Measurements from ENCODE around the gene AP3S2.

AP3S2 gene

DNA sequence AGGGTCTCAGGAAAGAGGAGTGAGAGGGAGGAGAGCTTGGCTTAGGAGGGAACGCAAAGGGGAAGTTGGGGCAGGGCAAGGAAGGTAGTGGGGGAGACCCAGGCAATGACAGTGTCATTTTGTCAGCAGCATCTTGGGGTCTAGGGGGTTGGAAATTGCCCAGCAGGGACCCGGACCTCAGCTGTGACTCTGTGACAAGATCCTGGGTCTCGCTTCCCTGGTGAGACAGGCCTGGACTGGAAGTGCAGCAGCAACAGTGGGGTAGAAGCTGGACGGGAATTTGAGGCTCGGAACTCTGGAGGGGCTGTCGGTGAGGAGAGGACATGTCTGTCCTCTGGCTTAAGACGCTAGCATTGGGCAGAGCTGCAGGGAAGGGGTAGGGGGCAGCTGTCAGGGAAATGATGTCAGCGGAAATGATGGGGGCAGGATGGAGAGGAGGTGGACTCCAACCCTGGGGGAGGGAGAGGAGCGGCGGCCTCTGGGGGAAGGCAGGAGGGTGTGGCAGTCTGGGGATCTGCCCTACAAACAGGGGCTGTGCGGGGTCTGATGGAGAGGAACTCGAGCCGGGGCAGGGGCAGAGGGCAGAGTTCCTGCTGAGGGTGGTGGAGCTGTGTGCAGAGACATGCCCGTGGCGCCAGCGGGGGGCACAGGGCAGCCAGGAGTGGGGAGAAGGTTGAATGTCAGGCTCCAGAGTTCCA, 91.4 kb downstream of the AP3S2 start:
- Histone ChIP-seq H3K4me1 (ENCODE audit: control insufficient read depth in 1 of 2, insufficient read depth in 2 of 2, low read length in 2 of 2) (no peaks in the 10 kb centered on the region), H3K79me2 (ENCODE audit: control insufficient read depth, insufficient read depth, low read length, poor library complexity) (no peaks in the 10 kb centered on the region), H3K14ac (ENCODE audit: low read length) (no peak overlapping the region), H2AK5ac (ENCODE audit: low read length) (no peak overlapping the region), H4K91ac (ENCODE audit: low read depth, low read length) (no peak overlapping the region), H3K4me3 (ENCODE audit: low read depth, low read length) (no peak overlapping the region), H2BK120ac (ENCODE audit: insufficient read depth, low read length, poor library complexity) (no peak overlapping the region), H2BK5ac (ENCODE audit: low read depth, low read length, poor library complexity) (no peak overlapping the region), H3K27me3 (ENCODE audit: insufficient read depth, low read length) (no peaks in the 10 kb centered on the region), H4K12ac (ENCODE audit: low read depth, low read length) (no peak overlapping the region), H3K79me1 (ENCODE audit: low read length) (no peaks in the 10 kb centered on the region), H3K18ac (ENCODE audit: low read length) (no peak overlapping the region), H3K36me3 (ENCODE audit: control insufficient read depth in 1 of 2, insufficient read depth in 2 of 2, low read length in 2 of 2) (no peaks in the 10 kb centered on the region), H3K27ac (ENCODE audit: low read depth, low read length) (no peak overlapping the region), H3K4ac (ENCODE audit: low read depth, low read length) (no peak overlapping the region), H3K4me2 (ENCODE audit: low read length) (no peak overlapping the region), H2BK12ac (ENCODE audit: low read length) (no peak overlapping the region), H3K23ac (ENCODE audit: low read length) (no peak overlapping the region), H4K8ac (ENCODE audit: low read depth, low read length) (no peak overlapping the region), H3K9ac (ENCODE audit: low read length) (no peak overlapping the region), H2AFZ (ENCODE audit: insufficient read depth, low read length, poor library complexity) (no peak overlapping the region), H3K9me3 (ENCODE audit: insufficient read depth, low read depth, low read length) (peaks cover 2% of the 10 kb centered on the region)
- DNase-seq: no peak
- WGBS (ENCODE audit: extremely low coverage, insufficient coverage, insufficient read length): no CpG with 5 or more reads among the region's 16 CpGs

DNA sequence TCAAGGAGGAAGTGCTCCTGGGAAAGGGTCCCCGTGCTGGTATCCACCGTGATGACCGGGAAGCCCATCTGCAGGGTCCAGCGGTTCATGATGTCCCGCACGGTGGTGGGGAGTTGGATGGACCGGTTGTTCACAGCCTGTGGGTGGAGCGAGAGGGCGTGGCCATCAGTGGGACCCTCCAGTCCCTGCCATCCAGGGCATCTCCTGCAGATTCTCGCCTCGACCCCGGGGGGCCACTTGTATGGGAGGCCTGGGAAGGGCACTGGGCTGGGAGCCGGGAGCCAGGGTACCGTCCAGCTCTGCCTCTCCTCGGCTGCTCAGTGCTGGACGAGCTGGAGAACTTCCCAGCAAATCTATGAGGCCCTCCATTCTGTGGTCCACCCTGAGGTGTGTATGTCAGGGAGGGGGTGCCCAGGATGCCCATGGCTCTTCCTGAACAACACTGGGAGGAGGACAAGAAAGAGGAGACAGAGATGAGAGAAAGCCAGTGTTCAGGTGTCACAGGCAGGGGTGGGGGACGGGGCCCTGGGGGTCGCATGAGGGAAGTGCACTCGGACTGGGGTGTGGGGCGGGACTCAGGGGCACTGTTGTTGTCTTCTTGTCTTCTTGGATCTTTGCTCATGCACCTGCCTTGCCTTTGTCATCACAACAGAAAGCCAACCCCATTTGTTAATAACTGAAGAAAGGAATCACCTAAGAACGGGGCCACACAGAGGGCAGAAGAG, 92.2 kb downstream of the AP3S2 start:
- Histone ChIP-seq H3K27ac (ENCODE audit: low read depth, low read length) (no peak overlapping the region), H3K79me1 (ENCODE audit: low read length) (no peaks in the 10 kb centered on the region), H2AFZ (ENCODE audit: insufficient read depth, low read length, poor library complexity) (no peak overlapping the region), H3K4ac (ENCODE audit: low read depth, low read length) (no peak overlapping the region), H3K27me3 (ENCODE audit: insufficient read depth, low read length) (no peaks in the 10 kb centered on the region), H4K8ac (ENCODE audit: low read depth, low read length) (no peak overlapping the region), H3K79me2 (ENCODE audit: control insufficient read depth, insufficient read depth, low read length, poor library complexity) (no peaks in the 10 kb centered on the region), H2BK120ac (ENCODE audit: insufficient read depth, low read length, poor library complexity) (no peak overlapping the region), H3K14ac (ENCODE audit: low read length) (no peak overlapping the region), H3K9me3 (ENCODE audit: insufficient read depth, low read depth, low read length) (peaks cover 2% of the 10 kb centered on the region), H2BK5ac (ENCODE audit: low read depth, low read length, poor library complexity) (no peak overlapping the region), H3K9ac (ENCODE audit: low read length) (no peak overlapping the region), H3K4me3 (ENCODE audit: low read depth, low read length) (no peak overlapping the region), H4K12ac (ENCODE audit: low read depth, low read length) (no peak overlapping the region), H2AK5ac (ENCODE audit: low read length) (no peak overlapping the region), H3K4me2 (ENCODE audit: low read length) (no peak overlapping the region), H3K18ac (ENCODE audit: low read length) (no peak overlapping the region), H3K4me1 (ENCODE audit: control insufficient read depth in 1 of 2, insufficient read depth in 2 of 2, low read length in 2 of 2) (no peaks in the 10 kb centered on the region), H3K23ac (ENCODE audit: low read length) (no peak overlapping the region), H2BK12ac (ENCODE audit: low read length) (no peak overlapping the region), H3K36me3 (ENCODE audit: control insufficient read depth in 1 of 2, insufficient read depth in 2 of 2, low read length in 2 of 2) (no peaks in the 10 kb centered on the region), H4K91ac (ENCODE audit: low read depth, low read length) (no peak overlapping the region)
- no CpG with 5 or more reads among the region's 21 CpGs for WGBS (ENCODE audit: extremely low coverage, insufficient coverage, insufficient read length)
- no peak for DNase-seq

DNA sequence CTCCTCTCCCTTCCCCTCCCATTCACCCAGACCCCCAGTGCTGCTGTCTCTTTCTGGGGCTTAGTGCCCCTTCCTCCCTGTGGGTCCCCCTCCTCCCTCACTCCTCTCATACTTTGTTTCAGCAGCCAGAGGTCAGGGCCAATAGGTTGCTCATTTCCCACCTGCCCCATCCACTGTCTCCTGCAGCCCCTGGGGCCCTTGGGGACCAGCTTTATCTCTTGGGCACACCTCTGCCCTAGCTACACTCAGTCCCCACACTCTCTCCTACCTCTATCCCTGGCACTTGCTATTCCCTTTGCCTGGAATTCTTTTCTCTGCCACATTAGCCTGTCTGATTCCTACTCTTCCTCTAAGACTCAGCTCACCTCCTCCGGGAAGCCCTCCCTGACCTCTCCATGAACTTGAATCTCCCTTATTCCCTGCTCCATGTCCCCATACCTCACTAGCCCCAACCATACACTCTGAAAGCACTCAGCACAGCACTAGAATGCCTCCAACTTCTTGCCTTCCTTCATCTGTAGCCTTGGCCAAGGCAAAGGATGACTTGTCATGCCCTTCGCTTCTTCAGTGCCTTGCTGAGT, 93.8 kb downstream of the AP3S2 start:
- H3K4me3 ChIP-seq (ENCODE audit: low read depth, low read length): no peak overlapping the region
- WGBS (ENCODE audit: extremely low coverage, insufficient coverage, insufficient read length): no CpG with 5 or more reads among the region's 2 CpGs
- H2BK120ac ChIP-seq (ENCODE audit: insufficient read depth, low read length, poor library complexity): no peak overlapping the region
- H2BK12ac ChIP-seq (ENCODE audit: low read length): no peak overlapping the region
- no peak overlapping the region for H4K91ac ChIP-seq (ENCODE audit: low read depth, low read length)
- no peak overlapping the region for H3K14ac ChIP-seq (ENCODE audit: low read length)
- H3K9ac ChIP-seq (ENCODE audit: low read length): no peak overlapping the region
- H3K4ac ChIP-seq (ENCODE audit: low read depth, low read length): no peak overlapping the region
- DNase-seq: no peak
- peaks cover 2% of the 10 kb centered on the region for H3K9me3 ChIP-seq (ENCODE audit: insufficient read depth, low read depth, low read length)
- H2AK5ac ChIP-seq (ENCODE audit: low read length): no peak overlapping the region
- no peak overlapping the region for H3K27ac ChIP-seq (ENCODE audit: low read depth, low read length)
- H3K4me2 ChIP-seq (ENCODE audit: low read length): no peak overlapping the region
- no peak overlapping the region for H4K12ac ChIP-seq (ENCODE audit: low read depth, low read length)
- no peak overlapping the region for H4K8ac ChIP-seq (ENCODE audit: low read depth, low read length)
- H3K79me1 ChIP-seq (ENCODE audit: low read length): no peaks in the 10 kb centered on the region
- H3K27me3 ChIP-seq (ENCODE audit: insufficient read depth, low read length): no peaks in the 10 kb centered on the region
- no peaks in the 10 kb centered on the region for H3K36me3 ChIP-seq (ENCODE audit: control insufficient read depth in 1 of 2, insufficient read depth in 2 of 2, low read length in 2 of 2)
- H3K4me1 ChIP-seq (ENCODE audit: control insufficient read depth in 1 of 2, insufficient read depth in 2 of 2, low read length in 2 of 2): no peaks in the 10 kb centered on the region
- H3K79me2 ChIP-seq (ENCODE audit: control insufficient read depth, insufficient read depth, low read length, poor library complexity): no peaks in the 10 kb centered on the region
- no peak overlapping the region for H3K23ac ChIP-seq (ENCODE audit: low read length)
- no peak overlapping the region for H2AFZ ChIP-seq (ENCODE audit: insufficient read depth, low read length, poor library complexity)
- H2BK5ac ChIP-seq (ENCODE audit: low read depth, low read length, poor library complexity): no peak overlapping the region
- H3K18ac ChIP-seq (ENCODE audit: low read length): no peak overlapping the region

DNA sequence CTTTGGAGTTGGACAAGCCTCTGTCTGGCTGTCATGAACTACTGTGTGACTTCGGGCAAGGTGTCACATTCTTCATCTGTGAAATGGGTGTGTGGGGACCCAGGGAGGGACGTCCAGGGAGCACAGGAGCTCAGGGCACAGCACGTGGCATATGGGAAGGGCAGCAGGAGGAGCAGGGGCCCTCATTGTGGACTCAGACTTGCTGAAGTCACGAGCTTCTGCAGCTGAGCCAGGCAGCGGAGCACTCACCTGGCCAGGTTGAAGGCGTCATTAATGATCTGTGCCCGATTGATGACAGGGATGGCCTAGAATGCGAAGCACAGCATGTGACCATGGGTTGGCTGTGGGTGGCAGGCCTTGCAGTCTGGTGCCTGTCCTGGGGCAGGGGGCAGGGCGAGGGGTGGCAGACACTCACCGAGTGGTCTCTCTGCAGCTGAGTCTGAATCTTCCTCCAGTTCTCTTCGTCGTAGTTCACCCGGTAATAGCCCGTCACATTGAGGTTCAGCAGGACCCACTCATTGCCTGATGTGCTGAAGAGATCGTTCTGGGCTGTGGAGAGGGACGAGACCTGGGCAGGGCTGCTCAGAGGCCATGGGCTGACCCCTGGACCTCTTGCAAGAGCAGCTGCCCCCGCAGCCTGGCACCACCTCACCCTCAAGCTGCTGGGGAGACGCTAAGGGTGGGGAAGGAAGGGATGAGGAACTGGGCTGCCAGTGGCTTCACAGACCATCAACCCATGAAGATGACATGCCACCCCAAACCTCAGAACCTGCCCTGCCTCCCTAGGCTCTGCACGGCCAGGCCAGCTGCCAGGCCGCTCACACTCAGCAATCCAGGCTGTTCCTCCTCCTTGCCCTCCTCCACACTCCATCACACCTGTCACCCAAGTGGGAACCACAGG, 94.5 kb downstream of the AP3S2 start:
- no peak overlapping the region for H2AK5ac ChIP-seq (ENCODE audit: low read length)
- no peaks in the 10 kb centered on the region for H3K4me1 ChIP-seq (ENCODE audit: control insufficient read depth in 1 of 2, insufficient read depth in 2 of 2, low read length in 2 of 2)
- no peak overlapping the region for H3K4me2 ChIP-seq (ENCODE audit: low read length)
- H3K4me3 ChIP-seq (ENCODE audit: low read depth, low read length): no peak overlapping the region
- H3K14ac ChIP-seq (ENCODE audit: low read length): no peak overlapping the region
- H4K91ac ChIP-seq (ENCODE audit: low read depth, low read length): no peak overlapping the region
- no peak overlapping the region for H4K12ac ChIP-seq (ENCODE audit: low read depth, low read length)
- H3K79me2 ChIP-seq (ENCODE audit: control insufficient read depth, insufficient read depth, low read length, poor library complexity): no peaks in the 10 kb centered on the region
- H3K18ac ChIP-seq (ENCODE audit: low read length): no peak overlapping the region
- no peak overlapping the region for H2BK12ac ChIP-seq (ENCODE audit: low read length)
- no peak overlapping the region for H2BK120ac ChIP-seq (ENCODE audit: insufficient read depth, low read length, poor library complexity)
- H2AFZ ChIP-seq (ENCODE audit: insufficient read depth, low read length, poor library complexity): no peak overlapping the region
- H3K4ac ChIP-seq (ENCODE audit: low read depth, low read length): no peak overlapping the region
- no peaks in the 10 kb centered on the region for H3K79me1 ChIP-seq (ENCODE audit: low read length)
- H3K9ac ChIP-seq (ENCODE audit: low read length): no peak overlapping the region
- H3K9me3 ChIP-seq (ENCODE audit: insufficient read depth, low read depth, low read length): peaks cover 2% of the 10 kb centered on the region
- no peaks in the 10 kb centered on the region for H3K36me3 ChIP-seq (ENCODE audit: control insufficient read depth in 1 of 2, insufficient read depth in 2 of 2, low read length in 2 of 2)
- H3K27me3 ChIP-seq (ENCODE audit: insufficient read depth, low read length): no peaks in the 10 kb centered on the region
- no peak overlapping the region for H3K23ac ChIP-seq (ENCODE audit: low read length)
- no peak overlapping the region for H3K27ac ChIP-seq (ENCODE audit: low read depth, low read length)
- no peak overlapping the region for H2BK5ac ChIP-seq (ENCODE audit: low read depth, low read length, poor library complexity)
- no CpG with 5 or more reads among the region's 20 CpGs for WGBS (ENCODE audit: extremely low coverage, insufficient coverage, insufficient read length)
- no peak overlapping the region for H4K8ac ChIP-seq (ENCODE audit: low read depth, low read length)
- DNase-seq: no peak
